HepG2 (cell line): ENCODE results near the gene GPR4. TPM values are rescaled to one million over a fixed set of nuclear protein-coding genes. Genes with fewer than 3 reads are reported as not detected.
A peak's percentile ranks its signal among the peaks of the same experiment; 100 is the strongest.

ENCODE experiments used
- CENPT ChIP-seq: sonication (generic); formaldehyde crosslinking; IDR thresholded peaks from 2 replicates; pipeline ENCODE4 v1.8.0; 2022; ENCODE audit warnings: low read depth, mild to moderate bottlenecking, moderate library complexity, missing genetic modification reagents
- DNMT1 ChIP-seq: sonication (generic); formaldehyde crosslinking; IDR thresholded peaks from 2 replicates; pipeline ENCODE4 v1.5.1; 2020; ENCODE audit warnings: mild to moderate bottlenecking, missing genetic modification reagents
- DR1 ChIP-seq: sonication (generic); formaldehyde crosslinking; IDR thresholded peaks from 2 replicates; pipeline ENCODE4 v1.8.0; 2021; ENCODE audit warnings: mild to moderate bottlenecking, missing genetic modification reagents, inconsistent platforms
- MYNN ChIP-seq: sonication (generic); formaldehyde crosslinking; IDR thresholded peaks from 2 replicates; pipeline ENCODE4 v1.4.0; 2020; ENCODE audit warnings: mild to moderate bottlenecking, low read depth, missing genetic modification reagents
- POLR2AphosphoS5 ChIP-seq: IDR thresholded peaks from 2 replicates; pipeline ENCODE4 v1.6.1; 2012; ENCODE audit warnings: low read depth, low read length
- SMAD3 ChIP-seq: sonication (generic); formaldehyde crosslinking; IDR thresholded peaks from 2 replicates; pipeline ENCODE4 v1.4.0; 2020; ENCODE audit warnings: missing genetic modification reagents
- SMARCC2 ChIP-seq: fragments of 450-650 bp; IDR thresholded peaks from 2 replicates; pipeline ENCODE4 v1.6.1; 2017; ENCODE audit warnings: antibody characterized with exemption, mild to moderate bottlenecking
- ZNF121 ChIP-seq: sonication (generic); formaldehyde crosslinking; IDR thresholded peaks from 2 replicates; pipeline ENCODE4 v1.5.0; 2020; ENCODE audit warnings: mild to moderate bottlenecking, missing genetic modification reagents
- ZNF33A ChIP-seq: sonication (generic); formaldehyde crosslinking; IDR thresholded peaks from 2 replicates; pipeline ENCODE4 v1.5.1; 2020; ENCODE audit warnings: missing genetic modification reagents, mild to moderate bottlenecking, moderate library complexity, borderline replicate concordance
- ZNF446 ChIP-seq: sonication (generic); formaldehyde crosslinking; IDR thresholded peaks from 2 replicates; pipeline ENCODE4 v1.5.0; 2020; ENCODE audit warnings: mild to moderate bottlenecking, missing genetic modification reagents
- ZNF558 ChIP-seq: sonication (generic); formaldehyde crosslinking; IDR thresholded peaks from 2 replicates; pipeline ENCODE4 v1.9.0; 2022; ENCODE audit warnings: mild to moderate bottlenecking, missing genetic modification reagents, borderline replicate concordance
- ZNF776 ChIP-seq: sonication (generic); formaldehyde crosslinking; IDR thresholded peaks from 2 replicates; pipeline ENCODE4 v1.4.0; 2020; ENCODE audit warnings: mild to moderate bottlenecking, missing genetic modification reagents
- ZNF83 ChIP-seq: sonication (generic); formaldehyde crosslinking; IDR thresholded peaks from 2 replicates; pipeline ENCODE4 v1.4.0; 2020; ENCODE audit warnings: missing genetic modification reagents, mild to moderate bottlenecking, borderline replicate concordance
- ZXDC ChIP-seq: sonication (generic); formaldehyde crosslinking; IDR thresholded peaks from 2 replicates; pipeline ENCODE4 v1.5.0; 2020; ENCODE audit warnings: mild to moderate bottlenecking, missing genetic modification reagents
- polyA plus RNA-seq, 8 experiments: library from polyadenylated mRNA; depleted of rRNA in 3 of 8; stranded (reverse) in 7 of 8; unstranded in 1 of 8; fragments of >200 nt; fragmentation: Illumina TruSeq in 4 of 8; extraction: Trizol in 4 of 8; gene quantifications; 2 replicates each; pipeline versions ENCODE4 v1.2.1 to v1.2.3, GENCODE V29; 2011 to 2016; ENCODE audit warnings: low read depth in 4 of 8, missing spikeins in 1 of 8, mixed read lengths in 1 of 8; ENCODE audit not compliant: insufficient read depth in 1 of 8
- total RNA-seq, 5 experiments: library from RNA; depleted of rRNA; stranded (reverse); fragments of >200 nt; fragmentation: Illumina TruSeq; extraction: Trizol; gene quantifications; 2 replicates each; pipeline ENCODE4 v1.2.3, GENCODE V29; 2016; ENCODE audit warnings: low read depth in 1 of 5
- TF ChIP-seq, protein P1 (sequence below): sonication (generic); formaldehyde crosslinking; IDR thresholded peaks from 2 replicates; pipeline ENCODE4 v1.4.0; 2020; ENCODE audit warnings: mild to moderate bottlenecking, missing genetic modification reagents, borderline replicate concordance
- TF ChIP-seq, protein P2 (sequence below): sonication (generic); formaldehyde crosslinking; IDR thresholded peaks from 2 replicates; pipeline ENCODE4 v1.8.0; 2022; ENCODE audit warnings: mild to moderate bottlenecking, missing genetic modification reagents, borderline replicate concordance
- TF ChIP-seq, protein P3 (sequence below): sonication (generic); formaldehyde crosslinking; IDR thresholded peaks from 2 replicates; pipeline ENCODE4 v1.4.0; 2020; ENCODE audit warnings: missing genetic modification reagents, mild to moderate bottlenecking, borderline replicate concordance

The GPR4 gene
- total and polyA plus RNA-seq, 2 of the 13 experiments (the other 11 are each of a cell fraction or from before 2014, with no cell fraction given): 0.15 TPM; not detected in 1

DNA sequence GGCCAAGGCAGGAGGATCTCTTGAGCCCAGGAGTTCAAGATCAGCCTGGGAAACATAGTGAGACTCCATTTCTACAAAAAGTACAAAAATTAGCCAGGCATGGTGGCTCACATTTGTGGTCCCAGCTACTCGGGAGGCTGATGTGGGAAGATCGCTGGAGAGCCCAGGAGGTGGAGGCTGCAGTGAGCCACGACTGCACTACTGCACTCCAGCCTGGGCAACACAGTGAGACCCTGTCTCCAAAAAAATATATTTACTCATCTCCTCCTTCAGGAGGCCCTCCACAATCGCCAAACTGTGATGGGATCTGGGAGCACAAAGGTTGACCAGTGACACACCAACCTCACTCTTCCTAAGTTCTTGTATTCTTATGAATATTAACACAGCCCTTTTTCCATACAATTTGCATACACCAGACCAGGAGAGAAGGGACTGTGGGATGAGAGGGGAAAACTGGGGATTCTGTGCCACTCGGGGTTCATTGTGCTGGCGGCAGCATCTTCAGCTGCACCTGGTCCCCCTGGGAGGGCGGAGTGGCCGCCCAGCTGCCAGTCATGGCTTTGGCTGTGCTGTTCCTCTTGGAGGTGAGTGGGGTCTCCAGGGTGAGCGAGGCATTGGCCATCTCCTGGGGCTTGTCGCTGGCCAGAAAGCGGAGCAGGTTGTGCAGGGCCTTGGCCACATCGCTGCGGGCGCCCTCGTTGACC is 11.6 kb downstream of the GPR4 start (continued):
- TF ChIP-seq DR1 (CRISPR knock-in tag): no peak
- TF ChIP-seq SMARCC2: no peak
- TF ChIP-seq ZNF776 (CRISPR knock-in tag): no peak
- TF ChIP-seq, protein P1, sequence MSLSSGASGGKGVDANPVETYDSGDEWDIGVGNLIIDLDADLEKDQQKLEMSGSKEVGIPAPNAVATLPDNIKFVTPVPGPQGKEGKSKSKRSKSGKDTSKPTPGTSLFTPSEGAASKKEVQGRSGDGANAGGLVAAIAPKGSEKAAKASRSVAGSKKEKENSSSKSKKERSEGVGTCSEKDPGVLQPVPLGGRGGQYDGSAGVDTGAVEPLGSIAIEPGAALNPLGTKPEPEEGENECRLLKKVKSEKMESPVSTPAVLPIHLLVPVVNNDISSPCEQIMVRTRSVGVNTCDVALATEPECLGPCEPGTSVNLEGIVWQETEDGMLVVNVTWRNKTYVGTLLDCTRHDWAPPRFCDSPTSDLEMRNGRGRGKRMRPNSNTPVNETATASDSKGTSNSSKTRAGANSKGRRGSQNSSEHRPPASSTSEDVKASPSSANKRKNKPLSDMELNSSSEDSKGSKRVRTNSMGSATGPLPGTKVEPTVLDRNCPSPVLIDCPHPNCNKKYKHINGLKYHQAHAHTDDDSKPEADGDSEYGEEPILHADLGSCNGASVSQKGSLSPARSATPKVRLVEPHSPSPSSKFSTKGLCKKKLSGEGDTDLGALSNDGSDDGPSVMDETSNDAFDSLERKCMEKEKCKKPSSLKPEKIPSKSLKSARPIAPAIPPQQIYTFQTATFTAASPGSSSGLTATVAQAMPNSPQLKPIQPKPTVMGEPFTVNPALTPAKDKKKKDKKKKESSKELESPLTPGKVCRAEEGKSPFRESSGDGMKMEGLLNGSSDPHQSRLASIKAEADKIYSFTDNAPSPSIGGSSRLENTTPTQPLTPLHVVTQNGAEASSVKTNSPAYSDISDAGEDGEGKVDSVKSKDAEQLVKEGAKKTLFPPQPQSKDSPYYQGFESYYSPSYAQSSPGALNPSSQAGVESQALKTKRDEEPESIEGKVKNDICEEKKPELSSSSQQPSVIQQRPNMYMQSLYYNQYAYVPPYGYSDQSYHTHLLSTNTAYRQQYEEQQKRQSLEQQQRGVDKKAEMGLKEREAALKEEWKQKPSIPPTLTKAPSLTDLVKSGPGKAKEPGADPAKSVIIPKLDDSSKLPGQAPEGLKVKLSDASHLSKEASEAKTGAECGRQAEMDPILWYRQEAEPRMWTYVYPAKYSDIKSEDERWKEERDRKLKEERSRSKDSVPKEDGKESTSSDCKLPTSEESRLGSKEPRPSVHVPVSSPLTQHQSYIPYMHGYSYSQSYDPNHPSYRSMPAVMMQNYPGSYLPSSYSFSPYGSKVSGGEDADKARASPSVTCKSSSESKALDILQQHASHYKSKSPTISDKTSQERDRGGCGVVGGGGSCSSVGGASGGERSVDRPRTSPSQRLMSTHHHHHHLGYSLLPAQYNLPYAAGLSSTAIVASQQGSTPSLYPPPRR (CRISPR knock-in tag): 0 out of 2 replicates have a peak, but pooled peaks have one; percentile 0
- TF ChIP-seq, protein P2, sequence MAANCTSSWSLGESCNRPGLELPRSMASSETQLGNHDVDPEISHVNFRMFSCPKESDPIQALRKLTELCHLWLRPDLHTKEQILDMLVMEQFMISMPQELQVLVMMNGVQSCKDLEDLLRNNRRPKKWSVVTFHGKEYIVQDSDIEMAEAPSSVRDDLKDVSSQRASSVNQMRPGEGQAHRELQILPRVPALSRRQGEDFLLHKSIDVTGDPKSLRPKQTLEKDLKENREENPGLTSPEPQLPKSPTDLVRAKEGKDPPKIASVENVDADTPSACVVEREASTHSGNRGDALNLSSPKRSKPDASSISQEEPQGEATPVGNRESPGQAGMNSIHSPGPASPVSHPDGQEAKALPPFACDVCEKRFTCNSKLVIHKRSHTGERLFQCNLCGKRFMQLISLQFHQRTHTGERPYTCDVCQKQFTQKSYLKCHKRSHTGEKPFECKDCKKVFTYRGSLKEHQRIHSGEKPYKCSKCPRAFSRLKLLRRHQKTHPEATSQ (CRISPR knock-in tag): no peak
- no peak for TF ChIP-seq ZNF33A (CRISPR knock-in tag)
- TF ChIP-seq ZNF446 (CRISPR knock-in tag): no peak
- TF ChIP-seq DNMT1 (CRISPR knock-in tag): 0 out of 2 replicates have a peak, but pooled peaks have one; percentile 1
- peak; percentile 74; the same call in 1 of the 2 replicates for TF ChIP-seq ZNF121 (CRISPR knock-in tag)
- TF ChIP-seq CENPT (CRISPR knock-in tag): no peak
- no peak for TF ChIP-seq ZNF83 (CRISPR knock-in tag)
- no peak for TF ChIP-seq SMAD3
- no peak for TF ChIP-seq POLR2AphosphoS5
- TF ChIP-seq MYNN (CRISPR knock-in tag): no peak
- TF ChIP-seq, protein P3, sequence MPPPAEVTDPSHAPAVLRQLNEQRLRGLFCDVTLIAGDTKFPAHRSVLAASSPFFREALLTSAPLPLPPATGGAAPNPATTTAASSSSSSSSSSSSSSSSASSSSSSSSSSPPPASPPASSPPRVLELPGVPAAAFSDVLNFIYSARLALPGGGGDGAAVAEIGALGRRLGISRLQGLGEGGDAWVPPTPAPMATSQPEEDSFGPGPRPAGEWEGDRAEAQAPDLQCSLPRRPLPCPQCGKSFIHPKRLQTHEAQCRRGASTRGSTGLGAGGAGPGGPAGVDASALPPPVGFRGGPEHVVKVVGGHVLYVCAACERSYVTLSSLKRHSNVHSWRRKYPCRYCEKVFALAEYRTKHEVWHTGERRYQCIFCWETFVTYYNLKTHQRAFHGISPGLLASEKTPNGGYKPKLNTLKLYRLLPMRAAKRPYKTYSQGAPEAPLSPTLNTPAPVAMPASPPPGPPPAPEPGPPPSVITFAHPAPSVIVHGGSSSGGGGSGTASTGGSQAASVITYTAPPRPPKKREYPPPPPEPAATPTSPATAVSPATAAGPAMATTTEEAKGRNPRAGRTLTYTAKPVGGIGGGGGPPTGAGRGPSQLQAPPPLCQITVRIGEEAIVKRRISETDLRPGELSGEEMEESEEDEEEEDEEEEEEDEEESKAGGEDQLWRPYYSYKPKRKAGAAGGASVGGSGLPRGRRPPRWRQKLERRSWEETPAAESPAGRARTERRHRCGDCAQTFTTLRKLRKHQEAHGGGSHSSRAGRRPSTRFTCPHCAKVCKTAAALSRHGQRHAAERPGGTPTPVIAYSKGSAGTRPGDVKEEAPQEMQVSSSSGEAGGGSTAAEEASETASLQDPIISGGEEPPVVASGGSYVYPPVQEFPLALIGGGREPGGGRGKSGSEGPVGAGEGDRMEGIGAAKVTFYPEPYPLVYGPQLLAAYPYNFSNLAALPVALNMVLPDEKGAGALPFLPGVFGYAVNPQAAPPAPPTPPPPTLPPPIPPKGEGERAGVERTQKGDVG (CRISPR knock-in tag): no peak
- 0 out of 2 replicates have a peak, but pooled peaks have one; percentile 34 for TF ChIP-seq ZXDC (CRISPR knock-in tag)
- TF ChIP-seq ZNF558 (CRISPR knock-in tag): no peak
